Measurements from ENCODE around the gene TM9SF3. TPM values are rescaled to one million over a fixed set of nuclear protein-coding genes. Genes with fewer than 3 reads are reported as not detected.

TM9SF3 gene
- total and polyA plus RNA-seq, 2 experiments from 2014 or later = 37.3 to 72.5 TPM

GRCh38 chr10:96497391-96497790, 89.4 kb downstream of the TM9SF3 start:
- H3K4me2 ChIP-seq = no peak overlapping the region
- H3K36me3 ChIP-seq (ENCODE audit: insufficient read depth) = no peaks in the 10 kb centered on the region
- no peak overlapping the region for H3K27ac ChIP-seq (ENCODE audit: low read depth)
- Mint-ChIP-seq H3K4me1 (peaks cover 8% of the 10 kb centered on the region), H3K9me3 (no peaks in the 10 kb centered on the region), H3K4me3 (no peak overlapping the region), H3K27me3 (ENCODE audit: insufficient read depth, low read depth, poor library complexity) (peaks cover 9% of the 10 kb centered on the region), H3K27ac (no peak overlapping the region), H3K36me3 (ENCODE audit: low read depth) (no peaks in the 10 kb centered on the region)
- no peak overlapping the region for H2AFZ ChIP-seq
- H4K20me1 ChIP-seq (replicated peaks; ENCODE audit: insufficient read depth) = no peaks in the 10 kb centered on the region
- TF ChIP-seq ZNF114 (CRISPR knock-in tag; IDR thresholded peaks at IDR 0.05) (no peak), POLR2AphosphoS5 (IDR thresholded peaks at IDR 0.05; ENCODE audit: low read depth) (no peak), EZH2phosphoT487 (IDR thresholded peaks at IDR 0.05; ENCODE audit: unreplicated experiment) (no peak), STAT1 (IDR thresholded peaks at IDR 0.05; ENCODE audit: unreplicated experiment) (no peak), JUNB (IDR thresholded peaks at IDR 0.05; ENCODE audit: unreplicated experiment) (no peak), NANOG (IDR thresholded peaks at IDR 0.05; ENCODE audit: borderline replicate concordance) (no peak), CTCF (conservative IDR thresholded peaks at IDR 0.05; ENCODE audit: low read depth in 2 of 2) (no peak), REST (IDR thresholded peaks at IDR 0.05; ENCODE audit: unreplicated experiment) (no peak), ZNF331 (CRISPR knock-in tag; IDR thresholded peaks at IDR 0.05; ENCODE audit: low read depth) (no peak), EZH2 (IDR thresholded peaks at IDR 0.05; ENCODE audit: low read depth, unreplicated experiment) (no peak), CREB1 (CRISPR knock-in tag; IDR thresholded peaks at IDR 0.05; ENCODE audit: low read depth) (no peak)
- TF ChIP-seq, protein P1, sequence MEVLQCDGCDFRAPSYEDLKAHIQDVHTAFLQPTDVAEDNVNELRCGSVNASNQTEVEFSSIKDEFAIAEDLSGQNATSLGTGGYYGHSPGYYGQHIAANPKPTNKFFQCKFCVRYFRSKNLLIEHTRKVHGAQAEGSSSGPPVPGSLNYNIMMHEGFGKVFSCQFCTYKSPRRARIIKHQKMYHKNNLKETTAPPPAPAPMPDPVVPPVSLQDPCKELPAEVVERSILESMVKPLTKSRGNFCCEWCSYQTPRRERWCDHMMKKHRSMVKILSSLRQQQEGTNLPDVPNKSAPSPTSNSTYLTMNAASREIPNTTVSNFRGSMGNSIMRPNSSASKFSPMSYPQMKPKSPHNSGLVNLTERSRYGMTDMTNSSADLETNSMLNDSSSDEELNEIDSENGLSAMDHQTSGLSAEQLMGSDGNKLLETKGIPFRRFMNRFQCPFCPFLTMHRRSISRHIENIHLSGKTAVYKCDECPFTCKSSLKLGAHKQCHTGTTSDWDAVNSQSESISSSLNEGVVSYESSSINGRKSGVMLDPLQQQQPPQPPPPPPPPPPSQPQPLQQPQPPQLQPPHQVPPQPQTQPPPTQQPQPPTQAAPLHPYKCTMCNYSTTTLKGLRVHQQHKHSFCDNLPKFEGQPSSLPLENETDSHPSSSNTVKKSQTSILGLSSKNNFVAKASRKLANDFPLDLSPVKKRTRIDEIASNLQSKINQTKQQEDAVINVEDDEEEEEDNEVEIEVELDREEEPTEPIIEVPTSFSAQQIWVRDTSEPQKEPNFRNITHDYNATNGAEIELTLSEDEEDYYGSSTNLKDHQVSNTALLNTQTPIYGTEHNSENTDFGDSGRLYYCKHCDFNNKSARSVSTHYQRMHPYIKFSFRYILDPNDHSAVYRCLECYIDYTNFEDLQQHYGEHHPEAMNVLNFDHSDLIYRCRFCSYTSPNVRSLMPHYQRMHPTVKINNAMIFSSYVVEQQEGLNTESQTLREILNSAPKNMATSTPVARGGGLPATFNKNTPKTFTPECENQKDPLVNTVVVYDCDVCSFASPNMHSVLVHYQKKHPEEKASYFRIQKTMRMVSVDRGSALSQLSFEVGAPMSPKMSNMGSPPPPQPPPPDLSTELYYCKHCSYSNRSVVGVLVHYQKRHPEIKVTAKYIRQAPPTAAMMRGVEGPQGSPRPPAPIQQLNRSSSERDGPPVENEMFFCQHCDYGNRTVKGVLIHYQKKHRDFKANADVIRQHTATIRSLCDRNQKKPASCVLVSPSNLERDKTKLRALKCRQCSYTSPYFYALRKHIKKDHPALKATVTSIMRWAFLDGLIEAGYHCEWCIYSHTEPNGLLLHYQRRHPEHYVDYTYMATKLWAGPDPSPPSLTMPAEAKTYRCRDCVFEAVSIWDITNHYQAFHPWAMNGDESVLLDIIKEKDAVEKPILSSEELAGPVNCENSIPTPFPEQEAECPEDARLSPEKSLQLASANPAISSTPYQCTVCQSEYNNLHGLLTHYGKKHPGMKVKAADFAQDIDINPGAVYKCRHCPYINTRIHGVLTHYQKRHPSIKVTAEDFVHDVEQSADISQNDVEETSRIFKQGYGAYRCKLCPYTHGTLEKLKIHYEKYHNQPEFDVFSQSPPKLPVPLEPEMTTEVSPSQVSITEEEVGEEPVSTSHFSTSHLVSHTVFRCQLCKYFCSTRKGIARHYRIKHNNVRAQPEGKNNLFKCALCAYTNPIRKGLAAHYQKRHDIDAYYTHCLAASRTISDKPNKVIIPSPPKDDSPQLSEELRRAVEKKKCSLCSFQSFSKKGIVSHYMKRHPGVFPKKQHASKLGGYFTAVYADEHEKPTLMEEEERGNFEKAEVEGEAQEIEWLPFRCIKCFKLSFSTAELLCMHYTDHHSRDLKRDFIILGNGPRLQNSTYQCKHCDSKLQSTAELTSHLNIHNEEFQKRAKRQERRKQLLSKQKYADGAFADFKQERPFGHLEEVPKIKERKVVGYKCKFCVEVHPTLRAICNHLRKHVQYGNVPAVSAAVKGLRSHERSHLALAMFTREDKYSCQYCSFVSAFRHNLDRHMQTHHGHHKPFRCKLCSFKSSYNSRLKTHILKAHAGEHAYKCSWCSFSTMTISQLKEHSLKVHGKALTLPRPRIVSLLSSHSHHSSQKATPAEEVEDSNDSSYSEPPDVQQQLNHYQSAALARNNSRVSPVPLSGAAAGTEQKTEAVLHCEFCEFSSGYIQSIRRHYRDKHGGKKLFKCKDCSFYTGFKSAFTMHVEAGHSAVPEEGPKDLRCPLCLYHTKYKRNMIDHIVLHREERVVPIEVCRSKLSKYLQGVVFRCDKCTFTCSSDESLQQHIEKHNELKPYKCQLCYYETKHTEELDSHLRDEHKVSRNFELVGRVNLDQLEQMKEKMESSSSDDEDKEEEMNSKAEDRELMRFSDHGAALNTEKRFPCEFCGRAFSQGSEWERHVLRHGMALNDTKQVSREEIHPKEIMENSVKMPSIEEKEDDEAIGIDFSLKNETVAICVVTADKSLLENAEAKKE (CRISPR knock-in tag; IDR thresholded peaks at IDR 0.05) = no peak
- TF ChIP-seq, protein P2, sequence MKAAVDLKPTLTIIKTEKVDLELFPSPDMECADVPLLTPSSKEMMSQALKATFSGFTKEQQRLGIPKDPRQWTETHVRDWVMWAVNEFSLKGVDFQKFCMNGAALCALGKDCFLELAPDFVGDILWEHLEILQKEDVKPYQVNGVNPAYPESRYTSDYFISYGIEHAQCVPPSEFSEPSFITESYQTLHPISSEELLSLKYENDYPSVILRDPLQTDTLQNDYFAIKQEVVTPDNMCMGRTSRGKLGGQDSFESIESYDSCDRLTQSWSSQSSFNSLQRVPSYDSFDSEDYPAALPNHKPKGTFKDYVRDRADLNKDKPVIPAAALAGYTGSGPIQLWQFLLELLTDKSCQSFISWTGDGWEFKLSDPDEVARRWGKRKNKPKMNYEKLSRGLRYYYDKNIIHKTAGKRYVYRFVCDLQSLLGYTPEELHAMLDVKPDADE (IDR thresholded peaks at IDR 0.05) = no peak
- H3K9me2 ChIP-seq (ENCODE audit: insufficient read depth) = no peaks in the 10 kb centered on the region; the same call in 1 of the 2 replicates
- peak; percentile 11 for DNase-seq (ENCODE audit: low spot score)
- H3K27me3 ChIP-seq (ENCODE audit: insufficient read depth) = no peaks in the 10 kb centered on the region
- no peak overlapping the region for H3K4me3 ChIP-seq
- no peak; the same call in 2 of the 3 replicates for ATAC-seq
- H3K79me2 ChIP-seq (replicated peaks; ENCODE audit: insufficient read depth) = no peaks in the 10 kb centered on the region
- no peaks in the 10 kb centered on the region for H3K4me1 ChIP-seq (ENCODE audit: insufficient read depth)
- no peaks in the 10 kb centered on the region for H3F3A ChIP-seq (replicated peaks; ENCODE audit: low read depth)

All from GM23338 (cell line).